NCI-H748 treated with DMSO at 0.1 percent for 48 hours (cell line): ENCODE measurements around the gene TXNDC11.

Experiments used
- DNase-seq: peaks from one replicate; lab custom pipeline; 2025; lab: John Stamatoyannopoulos, UW

Gene TXNDC11

DNA sequence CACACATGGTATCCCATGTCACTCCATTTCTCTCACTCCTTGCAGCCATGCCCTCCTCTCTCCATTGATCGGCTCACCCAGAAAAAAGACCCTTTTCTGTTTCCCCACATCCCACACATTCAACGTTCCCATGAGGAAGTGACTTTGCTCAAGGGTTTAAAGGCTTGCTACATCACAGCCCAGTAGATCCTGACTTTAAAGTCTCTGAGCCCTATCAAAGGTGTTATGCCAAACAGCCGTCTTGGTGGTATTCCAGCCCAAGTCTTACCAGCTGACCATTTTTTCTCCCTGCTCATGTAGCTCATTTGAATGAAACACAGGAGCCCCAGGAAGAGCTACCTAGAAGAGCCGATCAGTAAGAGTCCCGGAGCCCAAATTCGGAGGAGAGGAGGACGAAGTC lies 7.4 kb upstream of the TXNDC11 start:
- no peak for DNase-seq

DNA sequence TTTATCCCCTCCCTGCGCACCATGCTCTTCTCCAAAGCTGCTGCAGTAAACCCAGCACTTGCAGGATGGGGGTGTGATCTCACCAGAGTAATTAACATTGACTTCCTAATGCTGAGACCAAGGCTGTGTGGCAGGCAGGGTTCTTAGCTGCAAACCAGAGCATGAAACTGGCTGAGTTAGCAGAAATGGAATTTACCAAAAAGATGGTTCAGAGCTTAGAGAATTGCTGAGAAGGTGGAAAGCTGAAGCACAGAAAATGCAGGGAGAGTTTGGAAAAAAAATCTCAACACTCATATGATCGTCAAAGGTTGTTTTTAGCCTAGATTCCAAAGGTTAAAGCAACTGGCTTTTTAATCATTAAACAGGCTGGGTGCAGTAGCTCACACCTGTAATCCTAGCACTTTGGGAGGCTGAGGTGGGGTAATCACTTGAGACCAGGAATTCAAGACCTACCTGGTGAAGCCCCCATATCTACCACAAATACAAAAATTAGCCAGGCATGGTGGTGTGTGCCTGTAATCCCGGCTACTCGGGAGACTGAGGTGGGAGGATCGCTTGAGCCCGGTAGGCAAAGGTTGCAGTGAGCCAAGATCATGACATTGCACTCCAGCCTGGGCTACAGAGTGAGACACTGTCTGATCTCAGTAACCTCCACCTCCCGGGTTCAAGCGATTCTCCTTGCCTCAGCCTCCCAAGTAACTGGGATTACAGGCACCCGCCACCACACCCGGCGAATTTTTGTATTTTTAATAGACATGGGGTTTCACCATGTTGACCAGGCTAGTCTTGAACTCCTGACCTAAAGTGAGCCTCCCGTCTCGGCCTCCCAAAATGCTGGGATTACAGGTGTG lies 6.0 kb upstream of the TXNDC11 start:
- no peak for DNase-seq

DNA sequence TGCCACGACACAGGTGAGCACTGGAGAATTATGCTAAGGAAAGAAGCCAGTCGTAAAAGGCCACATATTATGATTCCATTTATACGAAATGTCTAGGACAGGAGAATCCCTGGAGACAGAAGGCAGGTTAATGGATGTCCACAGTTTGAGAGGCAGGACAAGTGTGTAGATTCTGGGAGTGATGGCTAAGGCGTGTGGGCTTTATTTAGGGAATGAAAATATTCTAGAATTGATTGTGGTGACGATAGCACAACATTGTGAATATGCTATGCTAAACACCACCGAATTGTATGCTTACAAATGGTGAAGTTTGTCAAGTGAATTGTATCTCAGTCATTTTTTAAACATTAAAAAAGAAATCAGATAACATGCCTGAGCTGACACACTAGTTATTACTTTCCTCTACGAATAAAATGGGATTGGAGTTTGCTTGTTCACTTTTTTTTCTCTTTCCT lies 5.3 kb upstream of the TXNDC11 start:
- no peak for DNase-seq

DNA sequence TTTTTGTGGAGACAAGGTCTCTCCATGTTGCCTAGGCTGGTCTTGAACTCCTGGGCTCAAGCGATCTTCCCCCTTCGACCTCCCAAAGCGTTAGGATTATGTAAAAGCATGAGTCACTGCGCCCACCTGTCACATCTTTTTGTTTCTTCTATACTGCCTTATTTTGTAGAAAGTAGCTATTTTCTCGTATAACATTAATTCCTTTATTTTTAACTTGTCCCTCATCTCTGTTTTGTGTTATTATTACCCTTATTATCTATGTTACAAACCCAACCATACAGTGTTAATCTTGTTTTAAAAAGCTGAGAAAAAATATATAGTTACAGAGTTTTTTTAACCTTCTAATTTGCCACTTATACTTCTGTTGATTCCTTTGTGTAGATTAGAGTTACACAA lies 1.4 kb upstream of the TXNDC11 start:
- no peak for DNase-seq

DNA sequence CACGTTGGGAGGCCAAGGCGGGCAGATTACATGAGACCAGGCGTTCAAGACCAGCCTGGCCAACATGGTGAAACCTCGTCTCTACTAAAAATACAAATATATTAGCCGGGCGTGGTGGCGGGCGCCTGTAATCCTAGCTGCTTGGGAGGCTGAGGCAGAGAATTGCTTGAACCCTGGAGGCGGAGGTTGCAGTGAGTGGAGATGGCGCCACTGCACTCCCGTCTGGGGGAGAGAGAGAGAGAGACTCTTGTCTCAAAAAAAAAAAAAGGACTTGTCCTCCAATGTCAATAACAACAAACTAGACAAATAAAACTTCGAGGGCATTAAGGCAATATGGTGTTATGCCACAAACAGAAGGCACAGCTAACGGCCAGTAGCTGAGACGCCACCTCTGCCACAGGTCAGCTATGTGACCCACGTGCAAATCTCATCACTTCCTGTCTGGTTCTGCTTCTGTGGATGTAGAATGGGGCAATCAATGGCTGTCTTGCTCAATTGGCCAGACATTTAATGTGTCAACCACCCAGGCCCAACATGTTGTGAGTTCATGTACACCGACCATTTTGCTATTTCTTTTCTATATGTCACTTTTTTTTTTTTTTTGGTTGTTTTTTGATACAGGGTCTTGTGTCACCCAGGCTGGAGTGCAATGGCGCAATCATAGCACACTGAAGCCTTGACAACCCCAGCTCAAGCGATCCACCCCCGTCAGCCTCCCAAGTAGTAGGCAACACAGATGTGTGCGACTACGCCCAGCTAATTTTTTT lies 834 bp upstream of the TXNDC11 start:
- no peak for DNase-seq

DNA sequence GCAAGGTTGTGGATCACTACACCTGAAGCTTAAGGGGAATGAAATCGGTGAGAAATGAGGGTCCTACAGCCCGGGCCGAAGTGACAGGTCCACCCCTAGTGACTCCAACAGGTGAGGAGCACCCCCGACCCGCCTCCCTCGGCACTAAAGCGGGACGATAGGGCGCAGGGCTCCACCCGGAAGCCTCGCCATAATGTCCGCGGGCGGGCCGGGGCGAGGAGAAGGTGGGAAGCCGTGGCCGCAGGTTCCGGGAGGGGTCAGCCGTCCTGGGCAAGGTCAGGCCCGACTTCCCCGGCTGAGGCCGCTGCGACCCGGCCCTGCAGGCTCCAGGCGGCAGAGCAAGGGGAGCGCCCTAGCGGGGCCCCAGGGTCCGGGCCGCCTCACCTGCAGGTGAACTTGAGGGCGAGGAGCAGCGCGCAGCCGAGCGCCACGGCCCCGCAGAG lies 543 bp downstream of the TXNDC11 start:
- no peak for DNase-seq

DNA sequence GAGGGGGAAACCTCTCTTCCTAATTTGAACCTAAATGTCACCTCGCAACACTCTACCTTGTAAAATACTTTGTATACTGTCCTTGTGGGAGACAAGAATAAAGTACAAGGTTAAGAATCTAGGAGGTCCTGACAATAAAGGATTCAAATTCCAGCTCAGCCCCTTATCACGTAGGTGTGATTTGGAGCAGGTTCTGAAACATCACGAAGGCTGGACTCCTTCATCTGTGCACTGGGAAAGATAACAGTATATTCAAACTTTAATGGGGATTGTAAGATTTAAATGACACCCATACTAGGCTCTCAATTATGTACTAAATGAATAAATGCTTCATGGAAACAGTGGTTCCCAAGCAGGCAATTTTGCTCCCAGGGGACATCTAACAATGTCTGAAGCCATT lies 2.1 kb downstream of the TXNDC11 start:
- no peak for DNase-seq

DNA sequence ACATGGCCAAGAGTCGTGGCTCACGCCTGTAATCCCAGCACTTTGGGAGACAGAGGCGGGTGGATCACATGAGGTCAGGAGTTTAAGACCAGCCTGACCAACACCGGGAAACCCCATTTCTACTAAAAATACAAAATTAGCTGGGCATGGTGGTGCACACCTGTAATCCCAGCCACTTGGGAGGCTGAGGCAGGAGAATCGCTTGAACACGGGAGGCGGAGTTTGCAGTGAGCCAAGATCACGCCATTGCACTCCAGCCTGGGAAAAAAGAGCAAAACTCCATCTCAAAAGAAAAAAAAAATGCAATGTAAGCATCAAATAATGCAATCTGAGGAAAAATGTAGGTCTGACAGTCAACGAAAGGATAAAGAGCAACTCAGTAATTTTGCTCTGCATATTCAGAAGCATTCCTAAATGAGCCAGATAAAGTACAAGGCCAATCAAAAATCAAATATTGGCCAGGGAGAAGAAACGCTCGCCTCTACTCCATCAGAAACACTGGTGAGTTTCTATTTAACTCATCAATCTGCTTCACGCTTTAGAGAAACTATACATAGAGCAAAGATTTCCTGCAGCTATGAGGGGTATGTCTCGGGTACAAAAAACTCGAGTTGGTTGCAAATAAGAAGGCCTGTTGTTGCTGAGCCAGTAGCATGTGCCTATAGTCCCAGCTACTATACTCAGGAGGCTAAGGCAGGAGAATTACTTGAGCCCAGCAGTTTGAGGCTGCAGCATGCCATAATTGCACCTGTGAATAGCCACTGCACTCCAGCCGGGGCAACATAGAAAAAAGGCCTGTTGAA lies 3.7 kb downstream of the TXNDC11 start:
- DNase-seq: no peak

DNA sequence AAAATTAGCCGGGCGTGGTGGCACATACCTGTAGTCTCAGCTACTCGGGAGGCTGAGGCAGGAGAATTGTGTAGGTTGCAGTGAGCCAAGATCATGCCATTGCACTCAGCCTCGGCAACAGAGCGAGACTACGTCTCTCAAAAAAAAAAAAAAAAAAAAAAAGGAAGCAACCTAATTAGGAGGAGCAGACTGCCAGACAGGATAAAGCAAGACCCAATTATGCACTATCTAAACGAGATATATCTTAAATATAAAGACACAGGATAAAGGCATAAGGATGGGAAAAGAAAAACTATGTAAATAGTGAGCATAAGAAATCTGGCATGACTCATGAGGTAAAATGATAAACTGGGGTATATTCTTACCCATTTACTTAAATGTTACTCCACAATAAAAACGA lies 4.9 kb downstream of the TXNDC11 start:
- DNase-seq: no peak

DNA sequence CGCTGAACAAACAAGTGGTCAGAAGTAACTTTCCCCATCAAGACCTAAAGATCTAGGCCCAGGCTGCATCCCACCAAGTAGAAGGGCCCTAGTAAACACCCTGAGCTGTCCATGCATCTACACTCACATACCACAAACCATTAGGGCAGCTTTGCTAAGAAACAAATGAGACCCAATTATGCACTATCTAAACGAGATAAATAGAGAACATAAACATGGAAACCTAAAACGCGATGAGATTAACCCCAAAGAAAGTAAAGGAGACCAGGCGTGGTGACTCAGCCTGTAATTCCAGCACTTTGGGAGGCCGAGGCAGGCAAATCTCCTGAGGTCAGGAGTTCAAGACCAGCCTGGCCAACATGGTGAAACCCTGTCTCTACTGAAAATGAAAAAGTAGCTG lies 5.8 kb downstream of the TXNDC11 start:
- DNase-seq: no peak

DNA sequence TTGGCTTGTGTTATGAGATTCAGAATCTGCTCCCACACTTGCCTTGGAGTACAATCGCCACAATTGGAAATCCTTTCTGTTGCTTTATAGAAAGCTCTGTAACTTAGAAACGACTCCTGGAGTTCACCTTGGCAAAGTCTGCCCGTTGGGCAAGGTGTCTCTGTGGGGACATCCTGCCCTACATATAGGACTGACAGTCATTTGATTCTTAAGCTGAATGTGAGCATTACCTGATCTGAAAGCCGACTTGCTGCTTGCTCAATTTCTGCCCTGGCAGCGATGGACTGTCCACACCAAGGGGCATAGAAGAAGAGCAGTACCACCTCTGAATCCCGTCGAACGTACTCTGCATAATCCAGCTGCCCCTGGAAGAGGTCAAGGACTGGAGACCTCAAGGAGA lies 6.9 kb downstream of the TXNDC11 start:
- DNase-seq: no peak

DNA sequence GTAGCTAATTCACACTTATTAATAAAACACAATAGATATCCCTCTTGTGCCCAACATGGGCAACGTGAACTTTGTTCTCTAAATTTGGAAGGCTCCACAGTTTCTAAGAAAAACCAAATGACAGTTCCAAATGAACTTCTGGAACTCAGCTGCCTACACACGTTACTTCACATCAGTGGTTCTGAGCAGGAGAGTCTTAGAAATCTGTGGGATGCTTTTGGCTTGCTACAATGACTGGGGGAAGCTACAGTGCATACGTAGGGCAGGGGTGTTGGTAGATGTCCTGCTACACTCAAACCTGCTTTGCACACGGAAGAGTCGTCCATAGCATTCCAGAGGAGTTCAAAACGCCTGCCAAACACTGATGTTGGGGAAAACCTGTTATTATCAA lies 8.0 kb downstream of the TXNDC11 start:
- DNase-seq: no peak

DNA sequence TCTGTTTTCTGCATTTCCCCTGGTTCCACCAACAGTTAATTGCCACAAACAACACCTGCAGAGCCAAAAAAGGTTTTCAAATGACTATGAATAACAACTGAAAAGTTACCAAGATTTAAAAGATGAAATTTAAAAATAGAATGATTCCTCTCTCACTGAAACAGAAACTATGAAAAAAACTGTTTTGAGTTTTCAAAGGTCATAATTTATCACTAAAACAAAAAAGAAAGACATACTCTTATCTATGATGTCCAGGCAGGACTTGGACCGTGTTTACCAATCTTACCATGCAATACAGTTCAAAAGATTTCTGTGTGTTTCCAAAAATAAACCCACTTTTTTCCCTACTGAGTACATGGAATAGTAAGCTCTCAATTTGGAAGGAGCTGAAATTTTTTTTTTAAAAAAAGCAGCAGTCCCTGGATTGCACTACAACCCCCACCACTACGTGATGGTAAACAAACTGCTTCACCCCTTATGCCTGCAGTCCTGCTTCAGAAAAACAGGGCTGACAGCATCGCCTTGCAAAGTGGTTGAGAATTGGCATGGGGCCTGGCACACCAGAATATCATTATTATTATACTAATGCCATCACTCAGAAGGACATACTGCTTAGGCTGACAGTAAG lies 8.5 kb downstream of the TXNDC11 start:
- no peak for DNase-seq

DNA sequence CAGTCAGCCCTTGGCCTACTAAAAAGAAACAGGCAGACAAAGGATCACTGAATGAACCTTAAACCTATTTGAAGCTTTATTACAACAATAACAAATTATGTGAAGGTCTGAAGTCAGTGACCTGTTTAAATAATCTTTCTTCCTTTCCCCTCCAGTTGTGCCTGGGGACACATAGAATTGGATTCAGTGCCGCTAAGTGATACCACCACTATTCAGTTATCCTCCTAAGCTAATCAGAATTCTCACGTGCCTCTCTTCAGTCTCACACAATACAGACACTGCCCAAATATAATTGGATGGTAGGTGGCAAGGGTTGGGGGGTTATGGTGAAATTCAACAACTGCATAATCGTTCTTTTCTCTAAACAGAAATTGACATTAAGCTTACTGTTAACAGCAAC lies 11.4 kb downstream of the TXNDC11 start:
- no peak for DNase-seq

DNA sequence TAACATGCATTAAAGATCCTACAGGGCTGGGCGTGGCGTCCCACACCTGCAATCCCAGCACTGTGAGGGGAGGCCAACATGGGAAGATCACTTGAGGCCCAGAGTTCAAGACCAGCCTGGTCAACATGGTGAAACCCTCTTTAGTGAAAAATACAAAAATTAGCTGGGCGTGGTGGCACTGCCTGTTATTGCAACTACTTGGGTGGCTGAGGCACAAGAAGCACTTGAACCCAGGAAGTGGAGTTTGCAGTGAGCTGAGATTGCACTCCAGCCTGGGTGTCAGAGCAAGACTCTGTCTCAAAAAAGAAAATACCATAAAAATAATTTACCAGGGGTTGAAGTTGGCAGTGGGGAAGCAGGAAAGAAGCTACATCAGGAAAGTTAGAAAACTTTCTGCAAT lies 12.9 kb downstream of the TXNDC11 start:
- DNase-seq: no peak

DNA sequence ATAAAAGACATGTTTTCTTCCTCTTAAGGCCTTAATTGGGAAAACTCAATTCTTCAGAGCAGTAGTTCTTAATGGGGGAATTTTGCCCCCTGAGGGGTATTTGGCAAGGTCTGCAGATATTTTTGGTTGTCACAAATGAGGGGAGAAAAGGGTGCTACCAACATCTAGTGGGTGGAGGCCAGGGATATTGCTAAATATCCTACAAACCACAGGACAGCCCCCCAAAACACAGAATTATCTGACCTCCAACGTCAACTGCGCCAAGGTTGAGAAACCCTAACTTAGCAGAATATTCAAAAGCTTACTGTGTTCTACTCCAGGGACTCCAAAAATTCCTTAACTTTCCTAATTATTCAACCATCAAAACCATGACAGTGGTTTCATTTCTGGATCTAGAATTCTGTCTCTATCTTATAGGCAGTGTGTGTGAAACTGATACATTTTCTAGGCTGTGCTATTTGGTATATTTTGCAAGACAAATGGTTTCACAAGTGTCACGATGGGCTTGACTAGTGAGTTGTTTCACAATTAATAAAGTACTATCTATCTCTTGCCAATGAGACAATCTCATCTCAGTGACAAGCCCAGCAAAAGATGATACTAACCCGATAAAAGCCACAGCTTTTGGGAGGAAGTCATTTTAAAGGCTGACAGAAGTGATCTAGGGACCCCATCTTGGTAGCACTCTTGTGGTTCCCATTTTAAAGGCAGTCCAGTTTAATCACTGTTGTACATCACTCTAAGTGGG lies 14.7 kb downstream of the TXNDC11 start:
- DNase-seq: no peak

DNA sequence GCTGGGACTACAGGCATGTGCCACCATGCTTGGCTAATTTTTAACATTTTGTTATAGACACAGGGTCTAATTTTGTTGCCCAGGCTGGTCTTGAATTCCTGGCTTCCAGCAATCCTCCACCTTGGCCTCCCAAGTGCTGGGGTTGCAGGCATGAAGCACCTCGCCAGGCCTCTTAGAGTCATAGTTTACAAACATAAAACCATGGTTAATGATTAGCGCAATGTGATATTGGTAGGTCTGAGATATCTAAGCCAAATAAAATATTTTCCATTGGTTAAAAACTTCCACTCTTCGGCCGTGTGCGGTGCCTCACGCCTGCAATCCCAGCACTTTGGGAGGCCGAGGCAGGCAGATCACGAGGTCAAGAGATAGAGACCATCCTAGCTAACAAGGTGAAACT lies 16.6 kb downstream of the TXNDC11 start:
- DNase-seq: no peak

DNA sequence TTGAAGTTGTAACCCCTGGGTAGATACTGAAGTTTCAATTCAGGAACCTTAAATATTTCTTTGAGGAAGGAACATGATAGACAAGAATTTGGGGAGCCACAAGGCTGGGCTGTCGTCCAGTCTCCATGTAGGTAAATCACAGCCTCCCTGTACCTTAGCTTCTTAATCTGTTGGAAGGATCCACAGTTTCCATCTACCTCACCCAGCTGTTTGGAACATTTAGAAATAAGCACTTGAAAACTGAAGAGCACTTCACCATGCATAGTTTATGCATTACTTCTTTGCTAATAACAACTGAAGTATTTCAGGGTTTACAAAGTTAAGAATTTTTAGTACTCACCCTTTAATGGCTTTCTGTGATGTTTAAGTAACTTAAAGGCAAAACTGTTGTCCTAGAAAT lies 17.2 kb downstream of the TXNDC11 start:
- DNase-seq: no peak

DNA sequence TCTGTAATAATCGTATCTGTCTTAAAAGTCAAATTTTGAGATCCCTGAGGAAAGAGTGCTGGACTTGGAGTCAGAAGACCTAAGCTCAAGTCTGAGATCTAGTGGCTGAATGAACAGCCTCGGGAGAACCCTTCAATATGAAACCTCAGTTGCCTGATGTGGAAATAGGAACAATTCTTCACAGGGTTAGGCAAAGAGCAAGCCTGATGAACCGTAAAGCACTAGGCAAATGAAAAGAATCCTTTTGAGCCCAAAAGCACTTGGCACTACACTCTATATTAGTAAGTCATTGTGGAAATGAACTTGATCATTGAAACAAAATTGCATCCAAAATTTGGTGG lies 20.2 kb downstream of the TXNDC11 start:
- no peak for DNase-seq

DNA sequence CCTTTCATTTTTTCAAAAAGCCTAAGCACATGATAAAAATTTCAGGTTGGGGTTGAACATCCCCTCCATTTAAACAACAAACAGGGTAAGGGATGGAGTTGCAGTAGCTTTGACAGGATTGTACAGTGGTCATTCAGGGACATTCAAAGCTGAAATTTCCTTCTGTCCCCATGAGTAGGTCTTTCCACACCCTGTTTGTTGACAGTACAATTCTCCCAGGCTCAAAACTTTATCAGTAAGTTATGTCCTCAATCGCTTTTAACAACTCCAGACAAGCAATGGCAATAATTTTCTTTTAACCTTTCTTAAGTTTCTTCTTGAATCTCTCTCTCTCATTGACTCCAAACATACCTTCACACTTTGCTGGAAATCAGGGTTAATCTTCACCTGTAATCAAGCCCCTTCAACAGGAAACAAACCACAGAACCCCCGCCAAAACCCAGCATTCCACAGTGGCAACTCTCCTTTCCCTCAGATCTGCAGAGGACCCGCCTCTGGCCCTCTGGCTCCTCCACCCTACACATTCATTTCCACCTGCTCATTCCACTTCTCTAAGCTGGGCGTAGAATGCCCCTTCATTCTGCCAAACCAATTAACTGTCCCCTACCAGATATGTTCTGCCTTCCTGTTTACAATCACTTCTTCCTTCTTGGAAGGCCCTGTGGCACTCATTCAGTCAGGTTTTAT lies 20.7 kb downstream of the TXNDC11 start:
- no peak for DNase-seq

DNA sequence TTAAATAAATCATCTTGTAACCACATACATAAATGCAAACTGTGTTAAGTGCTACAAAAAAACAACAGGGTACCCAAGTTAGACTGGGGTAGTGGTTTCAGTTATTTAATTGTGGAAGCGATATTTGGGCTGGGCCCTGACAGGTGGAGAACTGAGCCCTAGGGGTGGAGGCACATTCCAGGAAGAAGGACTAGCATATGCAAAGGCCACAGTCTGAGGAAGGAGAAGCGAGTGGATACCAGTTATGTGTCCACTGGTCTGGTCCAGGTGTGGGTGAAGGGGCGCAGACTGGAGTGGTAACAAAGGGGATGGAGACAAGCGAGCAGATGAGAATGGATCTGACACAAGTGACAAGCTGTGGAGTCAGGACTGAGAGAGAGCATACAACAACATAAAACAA lies 22.9 kb downstream of the TXNDC11 start:
- no peak for DNase-seq
